Activated naive CD8-positive, alpha-beta T cell treated with anti-CD3 and anti-CD28 coated beads, Interleukin-2, amount 50 U/mL, for 16 hours (primary cell): ENCODE data around the gene SRC.

ENCODE experiments used
- DNase-seq: peaks from one replicate; pipeline ENCODE4 v3.0.0-alpha.2; 2020; ENCODE audit warnings: low read depth, low spot score

SRC gene

GRCh38 chr20:37394543-37395409 lies 48.8 kb downstream of the SRC start:
- no peak for DNase-seq

DNA sequence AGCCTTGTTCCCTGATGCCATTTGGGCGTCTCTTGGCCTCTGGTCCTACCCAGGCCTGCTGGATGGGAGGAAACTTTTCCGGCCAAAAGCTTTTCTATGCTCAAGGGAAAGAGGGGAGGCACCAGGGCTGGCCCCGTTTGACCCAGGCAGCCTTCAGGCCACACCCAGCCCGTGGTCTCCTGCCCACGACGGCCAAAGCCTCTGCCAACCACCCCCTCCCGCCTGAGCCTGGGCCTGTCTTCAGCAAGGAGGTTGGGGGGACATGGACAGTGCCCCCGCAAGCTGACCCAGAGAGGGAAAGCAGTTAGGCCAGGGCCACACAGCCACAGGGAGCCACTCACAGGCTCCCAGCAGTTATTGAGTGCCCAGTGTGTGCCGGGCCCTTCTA lies 49.5 kb downstream of the SRC start:
- no peak for DNase-seq

GRCh38 chr20:37395921-37396415 lies 50.0 kb downstream of the SRC start:
- DNase-seq: no peak

DNA sequence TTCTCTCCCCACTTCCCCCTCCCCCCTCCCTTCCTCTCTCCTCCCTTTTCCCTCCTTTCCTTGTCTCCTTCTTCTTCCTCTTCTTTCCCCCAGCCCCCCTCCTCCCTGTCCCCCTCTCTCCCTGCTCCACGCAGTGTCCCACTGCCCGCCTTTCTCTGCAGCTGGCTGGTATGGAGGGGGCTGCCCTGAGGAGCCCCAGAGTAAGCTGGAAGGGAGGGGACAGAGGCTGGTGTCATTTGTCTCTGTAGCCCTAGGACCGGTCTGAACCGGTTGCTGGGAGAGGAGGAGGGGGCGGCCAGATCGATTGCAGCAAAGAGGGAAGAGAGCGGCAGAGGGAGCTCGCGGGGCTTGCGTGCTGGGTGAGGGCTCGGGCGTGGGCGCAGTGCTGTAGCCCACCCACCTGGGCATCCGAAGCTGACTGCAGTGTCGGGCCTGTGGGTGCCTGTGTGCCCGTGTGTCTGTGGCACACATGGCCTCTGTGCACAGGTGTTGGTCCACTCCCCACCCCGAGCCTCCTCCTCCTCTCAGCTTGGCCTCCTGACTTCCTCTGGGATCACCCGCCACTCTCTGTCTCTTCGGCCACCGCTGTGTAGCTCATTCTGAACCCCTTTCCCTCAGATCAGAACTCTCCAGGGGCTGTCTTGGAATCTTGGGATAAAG lies 50.6 kb downstream of the SRC start:
- DNase-seq: no peak

- no peak for DNase-seq
These were observed 51.4 kb downstream of the SRC start for GRCh38 chr20:37397076-37397953.

DNA sequence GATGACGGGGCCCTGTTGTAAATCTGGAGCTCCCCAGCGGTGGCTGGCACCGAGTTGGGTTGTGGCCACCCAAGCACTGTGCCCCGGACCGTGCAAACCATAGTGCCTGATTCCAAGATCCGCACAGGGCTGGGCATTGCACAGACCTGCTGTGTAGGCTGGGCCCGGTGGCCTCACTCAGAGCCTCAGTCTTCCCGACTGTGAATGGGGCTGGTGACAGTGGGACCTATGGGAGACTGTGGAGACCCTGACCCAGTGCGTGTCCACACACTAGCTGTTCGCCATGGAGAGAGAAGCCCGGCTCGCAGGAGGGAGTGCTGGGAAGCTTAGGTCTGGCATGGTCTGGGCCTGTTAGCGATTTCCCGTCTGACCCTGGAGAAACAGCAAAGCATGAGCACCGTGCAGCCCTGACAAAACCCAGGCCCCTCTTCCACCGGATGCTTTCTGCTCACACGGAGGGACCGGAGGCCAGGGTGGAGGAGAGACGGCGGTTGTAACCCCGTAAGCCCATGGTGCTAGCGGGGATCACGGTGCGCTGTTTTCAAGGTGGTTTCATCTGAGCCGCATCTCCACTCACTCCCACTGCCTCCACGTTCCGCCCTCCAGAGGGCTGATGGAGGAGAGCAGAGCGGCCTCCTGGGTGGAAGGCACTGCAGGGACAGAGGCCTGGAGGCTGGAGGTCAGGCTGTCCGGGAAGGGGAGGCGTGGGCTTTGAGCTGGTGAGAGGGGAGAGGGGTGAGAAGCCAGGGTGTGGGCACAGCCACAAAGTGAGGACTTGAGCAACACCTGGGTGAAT lies 52.2 kb downstream of the SRC start:
- no peak for DNase-seq

DNA sequence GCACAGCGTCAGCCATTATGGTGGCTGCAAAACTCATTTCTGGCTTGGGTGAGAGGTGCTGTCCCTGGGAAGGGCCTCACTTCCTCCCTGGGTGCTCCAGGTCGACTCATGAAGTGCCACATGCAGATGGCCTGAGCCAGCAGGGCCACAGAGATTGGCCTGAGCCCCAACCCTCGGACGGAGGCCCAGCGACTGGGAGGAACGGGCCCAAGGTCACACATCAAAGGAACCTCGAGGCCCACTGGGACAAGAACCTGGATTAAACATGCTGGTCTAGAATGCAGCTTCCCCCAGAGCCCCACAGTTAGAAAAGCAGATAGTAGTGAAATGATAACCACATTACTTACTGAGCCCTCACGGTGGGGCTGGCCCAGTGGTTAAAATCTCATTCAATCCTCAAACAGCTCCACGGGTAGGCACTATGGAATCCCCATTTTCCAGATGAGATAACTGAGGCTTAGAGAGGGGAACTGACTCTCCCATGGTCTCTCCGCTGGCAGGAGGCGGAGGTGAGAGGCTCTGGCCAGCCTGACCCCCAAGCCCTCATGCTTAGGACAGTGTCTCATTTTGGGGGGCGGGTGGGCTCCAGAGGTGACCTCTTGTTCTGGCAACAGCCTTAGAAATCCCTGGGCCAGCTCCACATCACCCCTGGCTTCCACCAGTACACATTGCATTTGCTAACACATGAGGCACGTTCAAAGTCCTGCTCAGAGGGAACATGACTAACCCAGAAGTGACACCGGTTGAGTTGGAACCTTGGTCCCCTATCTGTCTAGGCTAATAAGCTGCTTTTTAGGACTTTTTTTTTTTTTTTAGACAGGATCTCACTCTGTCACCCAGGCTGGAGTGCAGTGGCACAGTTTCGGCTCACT lies 53.0 kb downstream of the SRC start:
- no peak for DNase-seq

- no peak for DNase-seq
These were observed 55.5 kb downstream of the SRC start for GRCh38 chr20:37401282-37401929.

GRCh38 chr20:37401930-37402675 lies 56.2 kb downstream of the SRC start:
- no peak for DNase-seq

GRCh38 chr20:37403107-37404033 lies 57.4 kb downstream of the SRC start:
- DNase-seq: no peak

- no peak for DNase-seq
These were observed 58.5 kb downstream of the SRC start for GRCh38 chr20:37404461-37404890.

- no peak for DNase-seq
These were observed 59.5 kb downstream of the SRC start for GRCh38 chr20:37405351-37405897.

DNA sequence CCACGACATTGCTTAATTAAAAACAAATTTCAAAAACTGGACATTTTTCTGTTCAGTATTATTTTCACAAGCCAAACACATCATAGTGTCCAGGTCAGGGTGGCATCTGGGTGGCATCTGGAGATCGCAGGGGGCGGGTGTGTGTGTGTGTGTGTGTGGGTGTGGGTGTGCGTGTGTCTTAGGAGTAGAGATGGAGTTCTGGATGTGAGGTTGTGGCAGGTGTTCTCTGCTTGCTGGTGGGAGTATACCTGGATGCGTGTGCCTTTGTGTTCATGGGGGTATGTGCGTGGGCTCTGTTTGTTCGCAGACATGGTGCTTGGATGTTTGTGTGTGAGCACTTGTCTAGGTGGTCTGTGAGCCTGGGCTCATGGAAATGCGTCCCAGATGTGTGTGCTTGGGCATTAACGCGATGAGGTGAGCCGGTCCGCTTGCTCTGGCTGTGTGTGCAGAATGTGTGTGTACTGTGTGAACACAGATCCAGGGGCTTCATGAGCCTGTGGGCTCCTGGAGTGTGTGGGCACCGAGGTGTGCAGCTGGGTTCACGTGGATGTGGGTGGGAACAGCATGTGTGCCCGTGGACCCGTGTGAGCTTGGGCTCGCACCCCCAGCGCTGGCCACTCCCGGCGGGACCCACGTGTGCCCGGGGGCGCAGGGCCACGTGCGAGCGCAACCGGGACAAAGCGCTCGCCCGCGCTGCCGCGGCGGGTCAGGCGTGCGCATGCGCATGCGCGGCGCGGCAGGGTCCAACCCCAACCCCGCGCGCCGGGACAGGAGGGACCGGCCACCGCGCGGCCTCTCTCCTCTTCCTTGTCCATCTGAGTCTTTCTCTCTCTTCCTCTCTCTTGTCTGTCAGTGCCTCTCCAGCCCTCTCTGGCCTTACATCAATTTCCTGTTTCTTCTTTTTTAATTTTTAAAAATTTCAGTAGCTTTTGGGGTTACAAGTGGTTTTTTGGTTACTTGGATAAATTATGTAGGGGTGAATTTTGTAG lies 60.4 kb downstream of the SRC start:
- no peak for DNase-seq

DNA sequence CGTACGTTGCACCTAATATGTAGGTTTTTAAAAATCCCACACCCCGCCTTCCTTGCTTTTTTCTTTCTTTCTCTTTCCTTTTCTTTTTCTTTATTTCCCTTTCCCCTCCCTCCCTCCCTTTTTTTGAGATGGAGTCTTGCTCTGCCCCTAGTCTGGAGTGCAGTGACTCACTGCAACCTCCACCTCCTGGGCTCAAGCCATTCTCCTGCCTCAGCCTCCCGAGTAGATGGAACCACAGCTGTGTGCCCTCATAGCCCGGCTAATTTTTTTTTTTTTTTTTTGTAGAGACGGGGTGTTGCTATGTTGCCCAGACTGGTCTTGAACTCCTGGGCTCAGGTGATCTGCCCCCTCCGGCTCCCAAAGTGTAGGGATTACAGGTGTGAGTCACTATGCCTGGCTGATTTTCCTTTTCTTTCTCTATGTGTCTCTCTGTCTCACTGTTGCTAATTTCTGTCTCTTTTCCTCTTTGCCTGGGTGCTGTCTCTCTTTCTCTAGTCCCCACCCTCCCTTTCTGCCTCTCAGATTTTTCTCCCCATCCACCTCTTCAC lies 61.2 kb downstream of the SRC start:
- no peak for DNase-seq

DNA sequence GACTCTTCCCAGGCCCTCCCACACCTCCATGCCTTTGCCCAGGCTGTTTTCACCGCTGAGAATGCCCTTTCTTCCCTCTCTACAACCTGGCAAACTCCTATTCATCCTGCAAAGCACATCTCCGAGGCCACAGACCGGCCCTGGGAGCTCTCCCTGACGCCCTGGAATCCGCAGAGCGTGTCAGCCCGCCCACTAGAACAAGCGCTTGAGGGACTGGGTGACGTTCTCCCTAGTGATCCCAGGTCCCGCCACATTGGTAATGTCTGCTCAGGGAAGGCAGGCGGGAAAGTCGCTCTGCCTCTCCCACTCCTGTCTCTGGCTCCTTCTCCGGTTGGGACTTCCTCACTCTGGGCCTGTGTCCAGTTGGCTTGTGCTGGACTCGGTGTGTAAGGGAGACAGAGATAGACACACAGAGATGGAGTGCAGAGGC lies 61.6 kb downstream of the SRC start:
- no peak for DNase-seq
